Bronchial epithelial cell (primary cell): ENCODE measurements around the gene NME7. TPM values are rescaled to one million over a fixed set of nuclear protein-coding genes. Genes with fewer than 3 reads are reported as not detected.
"Not testable (repeated sequence)": the region's sequence is repeated elsewhere in the genome, so short reads cannot be mapped to it uniquely, and the experiment has no call there.

Experiments
- DNase-seq: peaks from one replicate; pipeline ENCODE4 v3.0.0-alpha.2; 2010; ENCODE audit warnings: low read depth
- FAIRE-seq: peaks from 2 replicates; lab custom pipeline; 2011; peaks lifted over from hg19 to GRCh38; lab: Jason Lieb, UNC
- H3K27me3 ChIP-seq: 2 replicates; pipeline ENCODE4 v1.5.1; 2011; ENCODE audit warnings: low read length; ENCODE audit not compliant: control insufficient read depth, insufficient read depth
- H3K36me3 ChIP-seq: 2 replicates; pipeline ENCODE4 v1.5.1; 2011; ENCODE audit warnings: low read length; ENCODE audit not compliant: control insufficient read depth, insufficient read depth
- H3K4me3 ChIP-seq: 2 replicates; pipeline ENCODE4 v1.5.1; 2011; ENCODE audit warnings: mild to moderate bottlenecking, low read depth, low read length, control low read depth
- total RNA-seq: library from RNA; depleted of rRNA; stranded (reverse); fragments of >200 nt; gene quantifications from 2 replicates; pipeline ENCODE4 v1.2.1, GENCODE V29; 2014
- TF ChIP-seq, protein P1 (sequence below): IDR thresholded peaks from 2 replicates; pipeline ENCODE4 v1.5.1; 2011; ENCODE audit warnings: mild to moderate bottlenecking, moderate library complexity, low read length, control low read depth, inconsistent platforms; ENCODE audit not compliant: insufficient read depth, severe bottlenecking

Gene NME7, protein sequence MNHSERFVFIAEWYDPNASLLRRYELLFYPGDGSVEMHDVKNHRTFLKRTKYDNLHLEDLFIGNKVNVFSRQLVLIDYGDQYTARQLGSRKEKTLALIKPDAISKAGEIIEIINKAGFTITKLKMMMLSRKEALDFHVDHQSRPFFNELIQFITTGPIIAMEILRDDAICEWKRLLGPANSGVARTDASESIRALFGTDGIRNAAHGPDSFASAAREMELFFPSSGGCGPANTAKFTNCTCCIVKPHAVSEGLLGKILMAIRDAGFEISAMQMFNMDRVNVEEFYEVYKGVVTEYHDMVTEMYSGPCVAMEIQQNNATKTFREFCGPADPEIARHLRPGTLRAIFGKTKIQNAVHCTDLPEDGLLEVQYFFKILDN
- total RNA-seq, result 7.7 and 11.6 TPM in 2 replicates

DNA sequence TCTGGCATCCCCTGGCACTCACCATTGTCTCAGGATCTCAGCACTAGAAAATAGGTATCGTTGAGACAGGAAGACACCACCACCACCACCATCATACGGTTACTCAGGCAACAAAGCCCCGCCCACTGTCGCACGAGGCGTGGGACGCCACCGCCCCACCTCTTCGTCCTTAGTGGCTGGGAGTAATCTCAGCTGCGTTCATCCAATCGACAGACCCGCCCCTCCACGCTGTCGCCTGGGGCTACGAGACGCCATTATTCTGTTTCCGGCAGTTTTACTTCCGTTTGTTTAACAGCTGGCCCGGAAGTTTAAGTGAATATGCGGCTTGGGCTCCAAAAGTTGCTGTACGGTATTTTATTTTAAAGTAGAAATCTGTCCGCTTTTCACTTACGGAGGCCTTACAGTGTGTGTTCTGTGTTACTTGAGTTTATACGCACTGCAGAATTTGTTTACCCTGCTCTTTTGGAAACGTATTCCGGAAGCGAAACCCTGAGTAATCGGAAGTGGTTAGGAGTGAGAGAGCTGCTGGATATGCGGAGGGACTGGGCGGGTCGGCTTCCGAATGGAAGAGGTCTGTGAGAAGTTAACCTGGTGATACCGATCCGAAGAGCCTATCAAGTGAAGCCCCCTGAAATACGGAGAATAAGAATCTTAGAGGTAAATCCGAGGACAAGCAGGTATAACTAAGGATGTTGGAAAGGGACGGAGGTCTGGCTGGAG lies at the start of gene NME7, which contains the start of gene BLZF1:
NME7 (minus strand) TSS at position 112 of the 720 bp plus-strand sequence; CDS start at position 25, 87 bp downstream.
BLZF1 (plus strand) TSS at position 510 of the 720 bp plus-strand sequence. CDS start 1,328 bp downstream, outside the sequence.
- peaks cover 2% of the 10 kb centered on the region for H3K36me3 ChIP-seq
- DNase-seq (peak; percentile 95), FAIRE-seq (peak; percentile 64)
- H3K27me3 ChIP-seq, result no peaks in the 10 kb centered on the region
- H3K4me3 ChIP-seq, result peak within 1 kb of the TSS; percentile 67
- TF ChIP-seq, protein P1, sequence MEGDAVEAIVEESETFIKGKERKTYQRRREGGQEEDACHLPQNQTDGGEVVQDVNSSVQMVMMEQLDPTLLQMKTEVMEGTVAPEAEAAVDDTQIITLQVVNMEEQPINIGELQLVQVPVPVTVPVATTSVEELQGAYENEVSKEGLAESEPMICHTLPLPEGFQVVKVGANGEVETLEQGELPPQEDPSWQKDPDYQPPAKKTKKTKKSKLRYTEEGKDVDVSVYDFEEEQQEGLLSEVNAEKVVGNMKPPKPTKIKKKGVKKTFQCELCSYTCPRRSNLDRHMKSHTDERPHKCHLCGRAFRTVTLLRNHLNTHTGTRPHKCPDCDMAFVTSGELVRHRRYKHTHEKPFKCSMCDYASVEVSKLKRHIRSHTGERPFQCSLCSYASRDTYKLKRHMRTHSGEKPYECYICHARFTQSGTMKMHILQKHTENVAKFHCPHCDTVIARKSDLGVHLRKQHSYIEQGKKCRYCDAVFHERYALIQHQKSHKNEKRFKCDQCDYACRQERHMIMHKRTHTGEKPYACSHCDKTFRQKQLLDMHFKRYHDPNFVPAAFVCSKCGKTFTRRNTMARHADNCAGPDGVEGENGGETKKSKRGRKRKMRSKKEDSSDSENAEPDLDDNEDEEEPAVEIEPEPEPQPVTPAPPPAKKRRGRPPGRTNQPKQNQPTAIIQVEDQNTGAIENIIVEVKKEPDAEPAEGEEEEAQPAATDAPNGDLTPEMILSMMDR, result no peak

DNA sequence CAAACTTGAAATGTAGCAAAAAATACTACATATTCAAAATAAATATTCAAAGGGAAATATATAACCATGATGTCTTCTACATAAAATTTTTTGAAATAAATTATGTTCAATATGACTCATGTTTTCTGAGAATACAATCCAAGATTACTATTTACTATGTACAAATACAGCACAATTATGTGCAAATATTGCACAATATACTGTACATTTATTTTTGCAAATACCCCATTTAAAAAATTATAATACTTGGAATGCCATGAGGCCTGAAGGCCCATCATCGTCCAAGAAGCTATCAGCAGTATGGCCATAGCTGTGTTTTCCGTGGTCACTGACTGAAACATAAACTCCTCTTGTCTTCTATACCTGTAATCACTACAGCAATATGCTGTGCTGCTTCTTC lies 47.4 kb upstream of the NME7 start:
- peak; percentile 12 for DNase-seq
- Histone ChIP-seq H3K36me3 (no peaks in the 10 kb centered on the region), H3K27me3 (no peaks in the 10 kb centered on the region), H3K4me3 (no peak overlapping the region)
- no peak for FAIRE-seq
- TF ChIP-seq, protein P1, result no peak

DNA sequence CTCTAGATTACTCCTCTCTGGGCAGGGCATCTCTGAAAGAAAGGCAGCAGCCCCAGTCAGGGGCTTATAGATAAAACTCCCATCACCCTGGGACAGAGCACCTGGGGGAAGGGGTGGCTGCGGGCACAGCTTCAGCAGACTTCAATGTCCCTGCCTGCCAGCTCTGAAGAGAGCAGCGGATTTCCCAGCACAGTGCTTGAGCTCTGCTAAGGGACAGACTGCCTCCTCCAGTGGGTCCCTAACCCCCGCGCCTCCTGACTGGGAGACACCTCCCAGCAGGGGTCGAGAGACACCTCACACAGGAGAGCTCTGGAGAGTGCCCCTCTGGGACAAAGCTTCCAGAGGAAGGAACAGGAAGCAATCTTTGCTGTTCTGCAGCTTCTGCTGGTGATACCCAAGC lies 40.7 kb upstream of the NME7 start:
- not testable (repeated sequence) for FAIRE-seq, DNase-seq, H3K27me3 ChIP-seq, H3K36me3 ChIP-seq, H3K4me3 ChIP-seq

DNA sequence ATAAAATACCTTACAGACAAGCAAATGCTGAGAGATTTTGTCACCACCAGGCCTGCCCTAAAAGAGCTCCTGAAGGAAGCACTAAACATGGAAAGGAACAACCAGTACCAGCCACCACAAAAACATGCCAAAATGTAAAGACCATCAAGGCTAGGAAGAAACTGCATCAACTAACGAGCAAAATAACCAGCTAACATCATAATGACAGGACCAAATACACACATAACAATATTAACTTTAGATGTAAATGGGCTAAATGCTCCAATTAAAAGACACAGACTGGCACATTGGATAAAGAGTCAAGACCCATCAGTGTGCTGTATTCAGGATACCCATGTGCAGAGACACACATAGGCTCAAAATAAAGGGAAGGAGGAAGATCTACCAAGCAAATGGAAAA lies 35.0 kb upstream of the NME7 start:
- not testable (repeated sequence) for H3K27me3 ChIP-seq, H3K4me3 ChIP-seq, H3K36me3 ChIP-seq, FAIRE-seq, DNase-seq

DNA sequence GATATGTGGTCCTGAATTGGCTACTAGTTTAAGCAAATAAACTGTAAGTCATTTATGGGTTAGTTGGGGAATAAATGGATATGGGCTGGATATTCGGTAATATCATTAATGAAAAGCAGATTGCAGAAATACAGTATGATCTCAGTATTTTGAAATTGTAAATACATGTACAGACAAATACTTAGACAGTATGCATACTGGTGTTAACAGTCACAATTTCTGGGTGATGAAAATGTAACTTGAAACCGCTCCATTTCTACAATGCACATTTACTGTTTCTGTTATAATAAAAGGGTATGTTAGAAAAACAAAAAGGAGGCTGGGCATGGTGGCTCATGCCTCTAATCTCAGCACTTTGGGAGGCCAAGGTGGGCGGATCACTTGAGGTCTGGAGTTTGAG lies 28.4 kb upstream of the NME7 start:
- TF ChIP-seq, protein P1, result no peak
- no peak for FAIRE-seq
- no peaks in the 10 kb centered on the region for H3K27me3 ChIP-seq
- H3K36me3 ChIP-seq, result peaks cover 4% of the 10 kb centered on the region
- peak; percentile 68 for DNase-seq
- H3K4me3 ChIP-seq, result no peak overlapping the region

DNA sequence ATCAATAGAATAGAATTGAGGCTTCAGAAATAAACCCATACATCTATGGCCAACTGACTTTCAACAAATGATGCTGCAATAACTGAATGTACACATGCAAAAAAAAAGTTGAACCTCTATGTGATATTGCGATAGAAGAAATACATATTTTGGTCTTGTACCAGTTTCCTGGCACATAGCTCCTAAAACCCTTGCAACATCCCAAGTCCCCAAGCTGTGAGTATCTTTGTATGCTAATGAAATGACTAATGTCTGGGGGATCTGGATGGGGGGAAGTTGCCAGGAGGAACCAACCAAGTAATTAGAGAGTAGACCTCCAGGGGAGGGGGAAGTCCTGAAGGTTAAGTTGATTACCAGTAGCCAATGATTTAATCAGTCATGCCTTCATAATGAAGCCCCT lies 24.8 kb upstream of the NME7 start:
- DNase-seq (no peak), FAIRE-seq (no peak)
- TF ChIP-seq, protein P1, result no peak
- Histone ChIP-seq H3K36me3 (peaks cover 5% of the 10 kb centered on the region), H3K27me3 (no peaks in the 10 kb centered on the region), H3K4me3 (no peak overlapping the region)
